Measurements from ENCODE around the gene CFAP100. TPM values are rescaled to one million over a fixed set of nuclear protein-coding genes. Genes with fewer than 3 reads are reported as not detected.

The CFAP100 gene
- total and polyA plus RNA-seq, 12 donors: 0.17 TPM; not detected in 11

GRCh38 chr3:126438186-126438585 is 43.5 kb downstream of the CFAP100 start:
- Histone ChIP-seq H3K27ac (no peak overlapping the region), H3K4me1 (replicated peaks in 1 of 2) (no peaks in the 10 kb centered on the region), H3K36me3 (replicated peaks in 1 of 2) (peaks cover 0 to 32% of the 10 kb centered on the region in 2 donors), H3K9me3 (replicated peaks in 1 of 3) (no peaks in the 10 kb centered on the region), H3K4me3 (no peak overlapping the region), H3K27me3 (no peaks in the 10 kb centered on the region)
- intact Hi-C loops (cut with DNase I): no loop called here
- 61 to 86% (median 67%) methylated on average over 7 to 8 of the region's 8 CpGs for WGBS, 4 donors
- DNase-seq: peak in 6 of 7 donors; percentile 14 to 48 (median 28)
- TF ChIP-seq POLR2A (IDR thresholded peaks at IDR 0.05): no peak
- TF ChIP-seq CTCF (IDR thresholded peaks at IDR 0.05): no peak

- Histone ChIP-seq H3K36me3 (replicated peaks in 1 of 2) (peaks cover 0 to 32% of the 10 kb centered on the region in 2 donors), H3K4me1 (replicated peaks in 1 of 2) (no peaks in the 10 kb centered on the region), H3K27ac (no peak overlapping the region), H3K4me3 (no peak overlapping the region), H3K27me3 (no peaks in the 10 kb centered on the region), H3K9me3 (replicated peaks in 1 of 3) (no peaks in the 10 kb centered on the region)
- TF ChIP-seq CTCF (IDR thresholded peaks at IDR 0.05) (no peak), POLR2A (IDR thresholded peaks at IDR 0.05) (no peak)
- intact Hi-C loops (cut with DNase I): no loop called here
- 88 to 96% (median 94%) methylated on average over 9 to 10 of the region's 10 CpGs for WGBS, 4 donors
- DNase-seq: peak in 2 of 7 donors; percentile 6 to 40
Measured at GRCh38 chr3:126438746-126439145, 44.0 kb downstream of the CFAP100 start.

GRCh38 chr3:126439346-126439967 is 44.7 kb downstream of the CFAP100 start:
- no peak for TF ChIP-seq POLR2A (IDR thresholded peaks at IDR 0.05)
- no peak for TF ChIP-seq CTCF (IDR thresholded peaks at IDR 0.05)
- peak in 2 of 7 donors; percentile 9 to 17 for DNase-seq
- H3K36me3 ChIP-seq (replicated peaks in 1 of 2): peaks cover 0 to 32% of the 10 kb centered on the region in 2 donors
- no peak overlapping the region for H3K27ac ChIP-seq
- H3K4me3 ChIP-seq: no peak overlapping the region
- no peaks in the 10 kb centered on the region for H3K27me3 ChIP-seq
- no peaks in the 10 kb centered on the region for H3K4me1 ChIP-seq (replicated peaks in 1 of 2)
- no peaks in the 10 kb centered on the region for H3K9me3 ChIP-seq (replicated peaks in 1 of 3)
- 94 to 97% (median 96%) methylated on average over 14 to 15 of the region's 15 CpGs for WGBS, 4 donors
- intact Hi-C loops (cut with DNase I): no loop called here

GRCh38 chr3:126439968-126440708 is 45.4 kb downstream of the CFAP100 start:
- peak in 2 of 7 donors; percentile 6 to 37 for DNase-seq
- Histone ChIP-seq H3K36me3 (replicated peaks in 1 of 2) (peaks cover 0 to 32% of the 10 kb centered on the region in 2 donors), H3K4me3 (no peak overlapping the region), H3K4me1 (replicated peaks in 1 of 2) (no peaks in the 10 kb centered on the region), H3K27ac (no peak overlapping the region), H3K27me3 (no peaks in the 10 kb centered on the region), H3K9me3 (replicated peaks in 1 of 3) (no peaks in the 10 kb centered on the region)
- TF ChIP-seq CTCF (IDR thresholded peaks at IDR 0.05): no peak
- no peak for TF ChIP-seq POLR2A (IDR thresholded peaks at IDR 0.05)
- WGBS, 4 donors: 90 to 99% (median 95%) methylated on average over 10 to 12 of the region's 12 CpGs
- intact Hi-C loops (cut with DNase I): no loop called here

All from adrenal gland (tissue), 12 donors.